Neuronal stem cell (in vitro differentiated cells): ENCODE results near the gene PLCE1.

Experiments used
- DNase-seq: peaks from one replicate; pipeline ENCODE4 v3.0.0-alpha.2; 2013; ENCODE audit warnings: low spot score
- H2AFZ ChIP-seq: one replicate; pipeline ENCODE4 v1.6.1; 2013; ENCODE audit warnings: mild to moderate bottlenecking, low read length, inconsistent platforms
- H2AK5ac ChIP-seq: 2 replicates; pipeline ENCODE4 v1.6.1; 2013; ENCODE audit warnings: low read depth, mild to moderate bottlenecking, inconsistent platforms, low read length, moderate library complexity, mixed read lengths
- H2BK120ac ChIP-seq: 2 replicates; pipeline ENCODE4 v1.6.1; 2013; ENCODE audit warnings: low read depth, mild to moderate bottlenecking, inconsistent platforms, low read length, moderate library complexity, mixed read lengths
- H2BK12ac ChIP-seq: one replicate; pipeline ENCODE4 v1.6.1; 2013; ENCODE audit warnings: low read length, inconsistent platforms
- H2BK15ac ChIP-seq: 2 replicates; pipeline ENCODE4 v1.6.1; 2013; ENCODE audit warnings: mild to moderate bottlenecking, low read length, inconsistent platforms, mixed read lengths
- H2BK5ac ChIP-seq: one replicate; pipeline ENCODE4 v1.6.1; 2013; ENCODE audit warnings: inconsistent platforms, mild to moderate bottlenecking, low read length, moderate library complexity
- H3K14ac ChIP-seq: one replicate; pipeline ENCODE4 v1.6.1; 2013; ENCODE audit warnings: low read length, inconsistent platforms
- H3K18ac ChIP-seq: 2 replicates; pipeline ENCODE4 v1.6.1; 2013; ENCODE audit warnings: low read length, inconsistent platforms
- H3K23ac ChIP-seq: 2 replicates; pipeline ENCODE4 v1.6.1; 2013; ENCODE audit warnings: low read depth, mild to moderate bottlenecking, mixed read lengths, low read length, inconsistent platforms; ENCODE audit not compliant: poor library complexity
- H3K27ac ChIP-seq: replicated peaks from 3 replicates; pipeline ENCODE4 v1.5.1; 2013; ENCODE audit warnings: low read length, inconsistent platforms
- H3K27me3 ChIP-seq, 3 experiments: 2 replicates each; pipeline ENCODE4 v1.6.1; 2013; ENCODE audit warnings: low read length in 3 of 3, mild to moderate bottlenecking in 2 of 3, inconsistent platforms in 1 of 3, low read depth in 1 of 3, mixed read lengths in 1 of 3, moderate library complexity in 1 of 3; ENCODE audit not compliant: control insufficient read depth in 3 of 3, insufficient read depth in 3 of 3
- H3K36me3 ChIP-seq, 2 donors: replicated peaks in 1 of 2; 2 replicates each; pipeline ENCODE4 v1.6.1; 2013; ENCODE audit warnings: low read length in 2 of 2; ENCODE audit not compliant: control insufficient read depth in 2 of 2, insufficient read depth in 2 of 2
- H3K4ac ChIP-seq: 2 replicates; pipeline ENCODE4 v1.6.1; 2013; ENCODE audit warnings: inconsistent platforms, mild to moderate bottlenecking, low read length, moderate library complexity
- H3K4me1 ChIP-seq, 2 donors: 1 replicate in 1 of 2; 2 replicates in 1 of 2; pipeline ENCODE4 v1.6.1; 2013; ENCODE audit warnings: low read length in 2 of 2, low read depth in 1 of 2; ENCODE audit not compliant: control insufficient read depth in 2 of 2, insufficient read depth in 1 of 2
- H3K4me2 ChIP-seq: one replicate; pipeline ENCODE4 v1.6.1; 2013; ENCODE audit warnings: mild to moderate bottlenecking, low read length, inconsistent platforms; ENCODE audit not compliant: insufficient read depth, poor library complexity, severe bottlenecking
- H3K4me3 ChIP-seq, 2 donors: 2 replicates each; pipeline ENCODE4 v1.5.1; 2013; ENCODE audit warnings: low read length in 2 of 2, mild to moderate bottlenecking in 2 of 2, inconsistent platforms in 1 of 2, moderate library complexity in 1 of 2
- H3K79me1 ChIP-seq: one replicate; pipeline ENCODE4 v1.6.1; 2013; ENCODE audit warnings: low read depth, mild to moderate bottlenecking, inconsistent platforms, low read length, moderate library complexity
- H3K9ac ChIP-seq: one replicate; pipeline ENCODE4 v1.6.1; 2013; ENCODE audit warnings: mild to moderate bottlenecking, low read depth, low read length, inconsistent platforms; ENCODE audit not compliant: poor library complexity
- H3K9me3 ChIP-seq, 2 donors: replicated peaks in 1 of 2; 2 replicates each; pipeline versions ENCODE3 to v1.6.1; 2013; ENCODE audit warnings: low read length in 2 of 2, mild to moderate bottlenecking in 2 of 2, inconsistent platforms in 1 of 2, low read depth in 1 of 2, mixed read lengths in 1 of 2, moderate library complexity in 1 of 2; ENCODE audit not compliant: control insufficient read depth in 2 of 2, insufficient read depth in 1 of 2
- H4K8ac ChIP-seq: one replicate; pipeline ENCODE4 v1.6.1; 2013; ENCODE audit warnings: low read depth, mild to moderate bottlenecking, inconsistent platforms, low read length, moderate library complexity
- H4K91ac ChIP-seq: one replicate; pipeline ENCODE4 v1.6.1; 2013; ENCODE audit warnings: low read length, low read depth, mild to moderate bottlenecking, inconsistent platforms; ENCODE audit not compliant: poor library complexity
- WGBS, 2 donors: extraction: QIAGEN DNeasy Blood & Tissue Kit; methylation state at CpG; one replicate each; pipeline ENCODE4 v1.1.7; 2013; ENCODE audit warnings: missing lambda C conversion rate in 2 of 2, mixed read lengths in 1 of 2; ENCODE audit not compliant: insufficient read length in 2 of 2, insufficient replicate concordance in 1 of 2; ENCODE audit errors: extremely low coverage in 2 of 2; 5-methylcytosine and 5-hydroxymethylcytosine counted together

Gene PLCE1

DNA sequence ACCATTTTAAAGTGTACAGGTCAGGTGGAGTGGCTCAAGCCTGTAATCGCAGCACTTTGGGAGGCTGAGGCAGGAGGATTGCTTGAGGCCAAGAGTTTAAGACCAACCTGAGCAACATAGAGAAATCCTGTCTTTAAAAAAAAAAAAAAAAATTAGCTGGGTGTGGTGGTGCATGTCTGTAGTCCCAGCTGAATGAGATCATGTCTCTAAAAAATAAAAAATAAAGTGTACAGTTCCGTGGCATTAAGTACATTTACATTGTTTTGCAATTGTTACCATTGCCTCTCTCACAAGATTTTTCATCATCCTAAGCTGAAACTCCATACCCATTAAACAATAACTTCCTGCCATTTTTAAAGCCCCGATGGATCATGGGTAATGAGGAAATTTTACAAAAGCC lies 20.6 kb downstream of the PLCE1 start:
- Histone ChIP-seq H3K9me3 (no peaks in the 10 kb centered on the region), H3K4me3 (no peak overlapping the region), H2BK15ac (no peak overlapping the region), H3K9ac (no peak overlapping the region), H4K8ac (no peak overlapping the region), H2AK5ac (no peak overlapping the region), H2AFZ (no peak overlapping the region), H3K27ac (no peak overlapping the region), H3K27me3 (no peaks in the 10 kb centered on the region), H3K4me2 (no peak overlapping the region), H3K4ac (no peak overlapping the region), H2BK120ac (no peak overlapping the region), H2BK5ac (no peak overlapping the region), H3K79me1 (no peaks in the 10 kb centered on the region), H3K18ac (no peak overlapping the region), H3K36me3 (no peaks in the 10 kb centered on the region), H4K91ac (no peak overlapping the region), H2BK12ac (no peak overlapping the region), H3K14ac (no peak overlapping the region), H3K23ac (no peak overlapping the region), H3K4me1 (no peaks in the 10 kb centered on the region)
- no peak for DNase-seq
- no CpG with 5 or more reads among the region's 3 CpGs for WGBS, 2 donors

GRCh38 chr10:94016727-94017714 lies 23.3 kb downstream of the PLCE1 start:
- no peaks in the 10 kb centered on the region for H3K36me3 ChIP-seq

GRCh38 chr10:94018107-94018506 lies 24.4 kb downstream of the PLCE1 start:
- no CpG with 5 or more reads among the region's 3 CpGs for WGBS, 2 donors

More at GRCh38 chr10:94016727-94017714, 23.3 kb downstream of the PLCE1 start:
- Histone ChIP-seq H3K23ac (no peak overlapping the region), H3K14ac (no peak overlapping the region), H2BK12ac (no peak overlapping the region), H3K79me1 (no peaks in the 10 kb centered on the region), H3K4me3 (no peak overlapping the region), H2AFZ (no peak overlapping the region), H2AK5ac (no peak overlapping the region), H3K4me2 (no peak overlapping the region), H3K18ac (no peak overlapping the region), H3K4me1 (no peaks in the 10 kb centered on the region), H4K91ac (no peak overlapping the region), H3K4ac (no peak overlapping the region), H4K8ac (no peak overlapping the region), H3K9me3 (no peaks in the 10 kb centered on the region), H3K27me3 (no peaks in the 10 kb centered on the region), H3K9ac (no peak overlapping the region), H3K27ac (no peak overlapping the region), H2BK5ac (no peak overlapping the region), H2BK15ac (no peak overlapping the region), H2BK120ac (no peak overlapping the region)
- no CpG with 5 or more reads among the region's 3 CpGs for WGBS, 2 donors
- DNase-seq: no peak

GRCh38 chr10:94023906-94024305 lies 30.2 kb downstream of the PLCE1 start:
- no peaks in the 10 kb centered on the region for H3K9me3 ChIP-seq
- no peak overlapping the region for H3K23ac ChIP-seq
- H3K9ac ChIP-seq: no peak overlapping the region
- H3K4me1 ChIP-seq: no peaks in the 10 kb centered on the region
- no peak overlapping the region for H3K14ac ChIP-seq
- H3K36me3 ChIP-seq: no peaks in the 10 kb centered on the region
- H3K4me2 ChIP-seq: no peak overlapping the region
- H3K4me3 ChIP-seq: no peak overlapping the region
- H4K91ac ChIP-seq: no peak overlapping the region
- no peak overlapping the region for H2AFZ ChIP-seq
- no peak overlapping the region for H3K18ac ChIP-seq
- no peak for DNase-seq
- H2BK15ac ChIP-seq: no peak overlapping the region
- H3K27me3 ChIP-seq: no peaks in the 10 kb centered on the region
- H2BK5ac ChIP-seq: no peak overlapping the region
- no peak overlapping the region for H3K27ac ChIP-seq
- no peak overlapping the region for H2BK120ac ChIP-seq
- no peak overlapping the region for H4K8ac ChIP-seq
- no peak overlapping the region for H2BK12ac ChIP-seq
- H2AK5ac ChIP-seq: no peak overlapping the region
- no CpG with 5 or more reads among the region's 3 CpGs for WGBS, 2 donors
- H3K4ac ChIP-seq: no peak overlapping the region
- no peaks in the 10 kb centered on the region for H3K79me1 ChIP-seq

More at GRCh38 chr10:94018107-94018506, 24.4 kb downstream of the PLCE1 start:
- H4K8ac ChIP-seq: no peak overlapping the region
- H4K91ac ChIP-seq: no peak overlapping the region
- H2BK15ac ChIP-seq: no peak overlapping the region
- no peak overlapping the region for H3K14ac ChIP-seq
- H2BK120ac ChIP-seq: no peak overlapping the region
- DNase-seq: no peak
- no peak overlapping the region for H3K4me3 ChIP-seq
- H3K18ac ChIP-seq: no peak overlapping the region
- H3K79me1 ChIP-seq: no peaks in the 10 kb centered on the region
- no peaks in the 10 kb centered on the region for H3K36me3 ChIP-seq
- H3K4ac ChIP-seq: no peak overlapping the region
- H2BK12ac ChIP-seq: no peak overlapping the region
- H3K23ac ChIP-seq: no peak overlapping the region
- no peak overlapping the region for H3K27ac ChIP-seq
- H2AFZ ChIP-seq: no peak overlapping the region
- no peak overlapping the region for H2AK5ac ChIP-seq
- no peaks in the 10 kb centered on the region for H3K4me1 ChIP-seq
- H2BK5ac ChIP-seq: no peak overlapping the region
- no peak overlapping the region for H3K9ac ChIP-seq
- H3K4me2 ChIP-seq: no peak overlapping the region
- H3K9me3 ChIP-seq: no peaks in the 10 kb centered on the region
- H3K27me3 ChIP-seq: no peaks in the 10 kb centered on the region
